Measurements from ENCODE around the gene LAGE3.

The LAGE3 gene

DNA sequence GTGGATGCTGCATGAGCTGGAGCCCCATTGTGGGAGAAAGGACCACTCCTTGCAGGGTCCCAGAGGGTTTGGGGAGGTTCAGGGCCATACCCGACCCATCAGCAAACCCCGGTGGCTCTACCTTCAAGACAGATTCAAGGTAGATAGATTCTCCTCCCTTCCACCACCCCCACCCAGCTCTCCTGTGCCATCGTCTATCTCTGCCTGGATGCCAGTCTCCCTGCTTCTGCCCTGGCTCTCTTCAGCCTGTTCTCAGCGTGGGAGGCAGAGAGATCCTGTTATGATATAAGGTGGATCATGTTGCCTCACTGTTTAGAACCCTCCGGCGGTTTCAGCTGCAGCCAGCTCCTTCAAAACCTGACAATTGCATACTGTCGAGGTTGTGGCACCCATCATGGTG, 5.4 kb downstream of the LAGE3 start:
- no peak for DNase-seq

GRCh38 chrX:154472685-154473632, 6.1 kb downstream of the LAGE3 start:
- no peak for DNase-seq

DNA sequence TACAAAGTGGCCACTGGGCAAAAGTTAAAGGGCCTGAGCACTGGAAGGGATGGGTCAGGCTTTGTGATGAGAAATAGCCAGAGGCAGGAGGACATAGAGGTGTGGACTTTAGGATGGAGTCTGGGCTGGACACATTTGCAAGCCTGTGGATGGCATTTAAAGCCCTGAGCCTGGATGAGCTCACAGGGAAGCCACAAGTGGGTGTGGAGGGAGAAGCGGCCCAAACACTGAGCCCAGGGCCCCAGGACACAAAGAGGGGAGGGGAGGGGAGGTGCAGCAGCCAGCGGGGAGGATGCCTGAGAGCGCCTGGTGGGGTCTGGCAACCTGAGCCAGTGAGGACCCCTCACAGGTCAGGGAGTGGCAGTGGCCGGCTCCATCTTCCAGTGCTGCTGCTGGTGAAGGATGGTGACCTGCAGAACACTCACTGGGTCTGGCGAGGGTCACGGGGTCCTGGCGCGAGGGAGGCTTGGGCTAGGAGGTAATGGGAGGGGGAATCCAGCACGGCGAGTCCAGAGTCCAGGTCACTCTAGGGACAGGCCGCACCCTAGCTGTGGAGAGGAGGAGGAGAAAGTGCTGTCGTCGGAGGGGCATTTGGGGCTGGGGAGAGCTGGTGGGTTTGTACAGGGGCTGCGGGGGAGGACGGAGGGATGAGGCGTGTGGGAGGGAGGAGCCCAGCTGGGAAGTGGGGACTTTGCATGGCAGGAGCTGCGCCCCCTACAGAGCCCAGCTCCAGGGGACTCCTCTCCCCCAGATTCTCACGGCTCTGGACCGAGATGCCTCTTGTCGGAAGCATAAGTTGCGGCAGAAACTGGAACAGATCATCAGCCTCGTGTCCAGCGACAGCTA, 7.0 kb downstream of the LAGE3 start:
- DNase-seq = no peak

DNA sequence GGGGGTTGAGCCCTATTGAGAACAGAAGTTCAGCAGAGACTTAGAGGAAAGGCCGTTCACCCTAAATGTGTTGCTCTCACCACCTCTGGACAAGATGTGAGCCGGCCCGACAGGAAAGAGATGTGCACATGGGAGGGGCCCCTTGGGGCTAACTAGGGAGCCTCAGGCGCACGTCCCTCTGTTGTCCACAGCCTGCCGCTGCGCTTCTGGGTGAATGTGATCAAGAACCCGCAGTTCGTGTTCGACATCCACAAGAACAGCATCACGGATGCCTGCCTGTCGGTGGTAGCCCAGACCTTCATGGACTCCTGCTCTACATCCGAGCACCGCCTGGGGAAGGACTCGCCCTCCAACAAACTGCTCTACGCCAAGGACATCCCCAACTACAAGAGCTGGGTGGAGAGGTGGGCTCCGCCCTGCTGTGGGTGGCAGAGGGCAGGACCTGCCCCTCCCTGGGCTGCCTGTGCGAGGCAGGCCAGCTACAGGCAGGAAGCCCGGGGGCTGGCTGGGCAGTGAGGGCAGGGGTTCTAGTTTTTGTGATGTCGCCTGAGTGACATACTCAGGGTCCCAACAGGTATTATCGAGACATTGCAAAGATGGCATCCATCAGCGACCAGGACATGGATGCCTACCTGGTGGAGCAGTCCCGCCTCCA, 8.0 kb downstream of the LAGE3 start:
- DNase-seq = no peak

DNA sequence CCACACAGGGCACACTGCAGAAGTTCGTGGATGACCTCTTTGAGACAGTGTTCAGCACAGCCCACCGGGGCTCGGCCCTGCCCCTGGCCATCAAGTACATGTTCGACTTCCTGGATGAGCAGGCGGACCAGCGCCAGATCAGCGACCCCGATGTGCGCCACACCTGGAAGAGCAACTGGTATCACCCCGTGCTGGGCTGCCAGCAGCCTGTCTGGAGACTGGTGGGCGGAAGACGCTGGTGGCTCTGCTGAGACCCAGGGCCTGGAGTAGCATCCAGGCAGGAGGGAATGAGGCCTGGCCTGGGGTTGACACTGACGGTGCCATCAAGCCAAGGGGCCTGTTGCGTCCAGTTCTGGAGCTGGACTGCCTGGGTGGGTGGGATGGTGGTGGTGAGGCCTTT, 8.6 kb downstream of the LAGE3 start:
- DNase-seq = no peak

DNA sequence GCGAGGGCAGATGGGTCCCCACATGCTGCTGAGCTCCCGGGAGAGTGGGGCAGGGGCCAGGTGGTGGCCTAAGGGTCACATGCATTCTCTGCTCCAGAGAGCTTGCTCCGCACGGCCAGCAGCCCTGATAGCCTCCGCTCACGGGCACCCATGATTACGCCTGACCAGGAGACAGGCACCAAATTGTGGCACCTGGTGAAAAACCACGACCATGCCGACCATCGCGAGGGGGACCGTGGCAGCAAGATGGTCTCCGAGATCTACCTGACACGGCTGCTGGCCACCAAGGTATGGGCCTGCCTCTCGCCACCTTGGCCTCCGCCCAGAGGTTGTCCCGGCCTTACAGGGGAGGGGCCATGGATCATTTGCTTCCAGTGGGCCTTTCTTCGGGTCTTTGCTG, 9.2 kb downstream of the LAGE3 start:
- no peak for DNase-seq

DNA sequence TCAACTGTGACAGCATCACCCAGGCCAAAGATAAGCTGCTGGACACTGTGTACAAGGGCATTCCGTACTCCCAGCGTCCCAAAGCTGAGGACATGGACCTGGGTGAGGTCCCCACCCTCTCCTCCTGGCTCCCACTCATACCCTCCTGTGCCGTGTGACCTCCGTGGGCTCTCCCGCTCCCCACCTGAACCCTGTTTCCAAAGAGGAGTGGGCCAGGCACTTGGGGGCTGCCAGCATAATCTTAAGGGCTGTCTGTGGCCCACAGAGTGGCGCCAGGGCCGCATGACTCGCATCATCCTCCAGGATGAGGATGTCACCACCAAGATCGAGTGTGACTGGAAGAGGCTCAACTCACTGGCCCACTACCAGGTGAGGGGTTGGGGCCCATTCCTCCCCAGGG, 10.0 kb downstream of the LAGE3 start:
- no peak for DNase-seq

GRCh38 chrX:154468217-154468616, 10.9 kb downstream of the LAGE3 start:
- no peak for DNase-seq

GRCh38 chrX:154467556-154467955, 11.5 kb downstream of the LAGE3 start:
- no peak for DNase-seq

GRCh38 chrX:154466907-154467306, 12.2 kb downstream of the LAGE3 start:
- no peak for DNase-seq

GRCh38 chrX:154466036-154466435, 13.0 kb downstream of the LAGE3 start:
- DNase-seq = no peak

DNA sequence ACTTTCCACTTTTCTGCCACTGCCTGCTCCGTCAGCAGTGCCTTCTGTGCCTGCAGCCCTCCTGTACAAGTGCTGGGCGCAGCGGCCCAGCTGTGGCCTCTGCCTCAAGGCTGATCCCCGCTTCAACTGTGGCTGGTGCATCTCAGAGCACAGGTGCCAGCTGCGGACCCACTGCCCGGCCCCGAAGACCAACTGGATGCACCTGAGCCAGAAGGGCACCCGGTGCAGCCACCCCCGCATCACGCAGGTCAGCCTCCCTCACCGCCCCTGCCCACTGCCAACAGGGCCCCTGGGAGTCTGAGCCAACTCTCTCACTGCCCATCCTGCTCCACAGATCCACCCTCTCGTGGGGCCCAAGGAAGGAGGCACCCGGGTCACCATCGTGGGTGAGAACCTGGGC, 13.5 kb downstream of the LAGE3 start:
- DNase-seq = no peak

GRCh38 chrX:154464806-154465365, 14.2 kb downstream of the LAGE3 start:
- no peak for DNase-seq

DNA sequence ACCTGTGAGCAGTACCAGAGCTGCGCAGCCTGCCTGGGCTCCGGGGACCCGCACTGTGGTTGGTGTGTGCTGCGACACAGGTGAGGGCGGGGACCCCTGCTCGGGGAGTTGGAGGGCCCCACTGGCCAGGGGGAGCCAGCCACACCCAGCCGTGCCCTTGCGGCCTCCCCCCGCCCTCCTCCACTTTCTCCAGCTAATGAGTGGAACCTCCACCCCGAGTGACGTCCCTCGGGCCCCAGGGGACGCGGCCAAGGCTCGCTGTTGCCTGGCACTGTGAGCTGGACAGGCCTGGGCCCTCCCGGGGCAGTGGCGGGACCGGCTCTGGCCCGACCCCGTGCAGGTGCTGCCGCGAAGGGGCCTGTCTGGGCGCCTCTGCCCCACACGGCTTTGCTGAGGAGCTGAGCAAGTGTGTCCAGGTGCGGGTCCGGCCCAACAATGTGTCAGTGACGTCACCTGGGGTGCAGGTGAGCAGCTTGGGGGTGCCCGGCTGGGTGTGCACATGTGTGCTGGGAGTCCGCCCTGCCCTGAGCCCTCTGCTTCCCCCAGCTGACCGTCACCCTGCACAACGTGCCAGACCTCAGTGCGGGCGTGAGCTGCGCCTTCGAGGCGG, 15.4 kb downstream of the LAGE3 start:
- no peak for DNase-seq

DNA sequence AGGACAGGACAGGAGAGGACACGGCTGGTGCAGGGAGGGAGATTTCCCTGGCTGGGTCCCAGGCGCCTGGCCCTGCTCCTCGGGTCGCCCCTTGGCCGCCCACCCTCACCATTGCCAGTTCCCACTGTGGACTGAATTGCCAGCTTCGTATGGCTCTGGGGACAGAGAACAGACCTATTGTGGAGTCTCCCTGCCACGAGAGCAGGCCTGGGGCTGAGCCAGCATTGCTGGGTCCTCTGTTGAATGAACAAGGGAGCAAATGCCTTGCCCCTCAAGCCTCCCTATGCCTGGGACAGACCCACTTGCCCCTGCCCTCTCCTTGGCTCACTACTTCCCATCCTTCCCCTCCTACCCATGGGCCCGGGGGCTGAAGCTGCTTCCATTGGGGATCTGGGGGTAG, 16.7 kb downstream of the LAGE3 start:
- no peak for DNase-seq

DNA sequence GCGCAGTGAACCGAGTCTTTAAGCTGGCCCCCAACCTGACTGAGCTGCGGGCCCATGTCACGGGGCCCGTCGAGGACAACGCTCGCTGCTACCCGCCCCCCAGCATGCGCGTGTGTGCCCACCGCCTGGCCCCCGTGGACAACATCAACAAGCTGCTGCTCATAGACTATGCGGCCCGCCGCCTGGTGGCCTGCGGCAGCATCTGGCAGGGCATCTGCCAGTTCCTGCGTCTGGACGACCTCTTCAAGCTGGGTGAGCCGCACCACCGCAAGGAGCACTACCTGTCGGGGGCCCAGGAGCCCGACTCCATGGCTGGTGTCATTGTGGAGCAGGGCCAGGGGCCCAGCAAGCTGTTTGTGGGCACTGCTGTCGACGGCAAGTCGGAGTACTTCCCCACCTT, 18.8 kb downstream of the LAGE3 start:
- no peak for DNase-seq

GRCh38 chrX:154459832-154460231, 19.2 kb downstream of the LAGE3 start:
- no peak for DNase-seq

GRCh38 chrX:154458954-154459778, 19.9 kb downstream of the LAGE3 start:
- DNase-seq = peak; percentile 6

DNA sequence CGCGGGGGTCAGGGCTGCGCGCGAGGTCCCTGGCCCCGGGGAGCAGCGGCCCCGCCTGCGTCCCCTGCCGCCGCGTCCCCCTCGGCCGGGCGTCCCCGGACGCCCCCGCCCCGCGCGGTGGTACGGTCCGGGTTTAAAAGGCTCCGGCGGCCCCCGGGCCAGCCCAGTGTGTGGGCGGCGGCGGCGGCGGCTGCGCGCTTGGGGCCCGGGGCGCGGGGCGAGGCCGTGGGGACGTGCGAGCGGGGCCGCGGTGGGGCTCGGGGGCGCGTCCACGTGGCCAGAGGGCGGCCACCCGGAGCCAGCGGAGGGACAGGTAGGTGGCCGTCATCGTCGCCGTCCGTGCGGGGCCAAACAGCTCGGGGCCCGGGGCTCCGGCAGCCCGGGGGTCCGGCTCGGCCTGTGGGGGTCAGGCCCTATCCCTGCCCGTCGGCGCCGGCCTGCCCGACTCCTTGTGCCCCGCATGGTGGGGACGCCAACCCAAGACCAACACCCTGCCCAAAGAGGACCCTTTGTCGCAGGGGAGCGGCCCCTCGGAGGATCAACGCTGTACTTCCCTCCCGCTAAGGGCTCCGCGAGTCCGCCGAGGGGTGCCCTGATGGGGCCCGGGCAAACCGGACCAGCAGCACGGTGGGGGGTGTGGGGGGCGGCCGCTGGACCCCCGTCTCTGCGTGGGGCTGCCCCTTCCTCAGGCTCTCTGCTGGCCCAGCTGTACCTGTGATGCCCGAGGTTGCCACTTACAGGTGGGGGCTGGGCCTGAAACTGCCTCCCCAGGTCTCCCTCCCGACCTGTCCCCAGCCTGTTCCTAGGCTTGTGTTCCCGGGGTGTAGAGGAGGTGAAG, 20.7 kb downstream of the LAGE3 start, which contains the start of gene PLXNA3:
TSS of gene PLXNA3 (plus strand) at position 166 of the 838 bp plus-strand sequence. CDS start 1,903 bp downstream, outside the sequence.
- DNase-seq = no peak

DNA sequence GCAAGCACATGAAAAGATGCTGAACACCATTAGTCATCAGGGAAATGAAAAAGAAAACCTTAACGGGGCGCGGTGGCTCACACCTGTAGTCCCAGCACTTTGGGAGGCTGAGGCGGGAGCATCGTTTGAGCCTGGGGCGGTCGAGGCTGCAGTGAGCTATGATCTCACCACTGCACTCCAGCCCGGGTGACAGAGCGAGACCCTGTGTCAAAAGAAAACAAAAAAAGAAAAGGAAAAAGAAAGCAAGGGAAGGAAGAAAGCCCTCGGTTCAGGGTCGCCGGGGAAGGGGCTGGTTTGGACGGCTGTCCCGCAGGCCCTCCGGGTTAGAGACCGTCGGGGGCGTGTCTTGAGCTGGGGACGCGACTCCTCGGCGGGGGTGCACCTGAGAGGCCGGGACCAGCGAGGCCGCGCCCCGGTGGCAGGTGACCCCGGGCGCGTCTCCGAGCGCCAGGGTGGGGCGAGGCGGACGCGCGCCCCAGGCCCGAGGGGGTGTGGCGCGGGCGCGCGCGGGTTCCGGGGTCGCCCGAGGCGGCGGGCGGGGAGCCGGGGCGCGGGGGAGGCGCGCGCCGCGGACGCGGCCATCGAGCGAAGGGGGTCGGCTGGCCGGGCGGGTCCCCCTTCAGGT, 21.5 kb downstream of the LAGE3 start:
- peak; percentile 1 for DNase-seq

Data from NCI-H1436 treated with DMSO at 0.1 percent for 48 hours (cell line).